Raji (cell line): ENCODE data around the gene ARX.

Source experiments
- POLR2A ChIP-seq: IDR thresholded peaks from 2 replicates; pipeline ENCODE4 v1.6.1; 2011; ENCODE audit warnings: low read depth, low read length, control low read depth; ENCODE audit not compliant: insufficient read depth

ARX gene

GRCh38 chrX:24987731-24988130 is 28.0 kb downstream of the ARX start:
- no peak for TF ChIP-seq POLR2A

DNA sequence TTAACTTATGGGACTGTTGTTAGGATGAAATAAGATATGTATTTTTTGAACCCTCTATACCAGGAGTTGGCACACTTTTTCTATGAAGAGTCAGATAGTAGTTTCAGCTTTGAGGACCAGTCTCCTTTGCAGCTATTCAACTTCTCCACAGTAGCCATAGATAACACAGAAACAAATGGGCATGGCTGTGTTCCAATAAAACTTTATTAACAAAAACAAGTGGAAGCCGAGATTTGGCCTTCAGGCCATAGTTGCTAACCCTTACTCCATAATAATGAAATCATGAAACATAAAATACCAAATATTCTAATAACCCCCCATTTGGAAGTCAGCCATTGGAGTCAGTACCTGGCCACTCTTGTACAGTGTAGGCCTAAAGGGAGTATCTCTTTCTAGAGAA is 30.6 kb downstream of the ARX start:
- TF ChIP-seq POLR2A: no peak

DNA sequence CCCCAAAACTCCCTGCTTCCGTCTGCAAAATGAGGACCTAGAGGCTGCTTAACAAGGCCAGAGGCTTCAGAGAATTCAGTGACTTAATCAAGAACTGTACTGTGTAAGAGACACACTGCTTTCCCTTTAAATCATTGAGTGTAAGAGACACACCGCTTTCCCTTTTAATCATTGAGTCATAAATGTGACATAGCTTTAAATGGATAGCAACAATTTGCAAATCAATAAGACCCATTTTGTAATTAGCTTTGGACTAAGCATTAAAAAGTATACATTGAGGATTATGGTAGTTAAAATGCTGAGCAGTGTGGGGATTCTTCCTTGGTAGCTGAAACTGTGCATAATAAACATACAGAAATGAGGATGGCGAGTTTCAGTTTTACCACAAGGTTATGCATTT is 31.8 kb downstream of the ARX start:
- TF ChIP-seq POLR2A: no peak

GRCh38 chrX:24982306-24982965 is 33.3 kb downstream of the ARX start:
- no peak for TF ChIP-seq POLR2A

DNA sequence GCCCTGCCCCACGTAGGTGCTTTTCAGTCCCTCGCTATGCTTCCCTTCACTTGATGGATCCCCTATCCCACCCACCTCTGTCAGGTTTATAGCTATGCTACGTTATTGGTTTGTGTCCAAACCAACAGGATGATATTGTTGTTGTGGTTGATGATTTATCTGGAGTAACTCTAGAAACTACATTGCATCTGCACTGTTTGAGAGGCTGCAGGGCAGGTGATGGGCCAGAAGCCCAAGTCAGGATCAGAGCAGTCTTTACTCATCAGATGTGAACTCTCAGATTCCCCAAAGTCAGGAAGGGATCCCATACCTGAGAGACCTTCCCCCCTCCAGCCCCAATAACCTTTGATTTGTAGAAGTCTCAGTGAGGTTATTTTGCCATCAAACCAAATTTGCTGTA is 34.7 kb downstream of the ARX start:
- TF ChIP-seq POLR2A: no peak

GRCh38 chrX:24979081-24979480 is 36.7 kb downstream of the ARX start:
- no peak for TF ChIP-seq POLR2A

GRCh38 chrX:24969812-24970211 is 46.0 kb downstream of the ARX start:
- TF ChIP-seq POLR2A: no peak

DNA sequence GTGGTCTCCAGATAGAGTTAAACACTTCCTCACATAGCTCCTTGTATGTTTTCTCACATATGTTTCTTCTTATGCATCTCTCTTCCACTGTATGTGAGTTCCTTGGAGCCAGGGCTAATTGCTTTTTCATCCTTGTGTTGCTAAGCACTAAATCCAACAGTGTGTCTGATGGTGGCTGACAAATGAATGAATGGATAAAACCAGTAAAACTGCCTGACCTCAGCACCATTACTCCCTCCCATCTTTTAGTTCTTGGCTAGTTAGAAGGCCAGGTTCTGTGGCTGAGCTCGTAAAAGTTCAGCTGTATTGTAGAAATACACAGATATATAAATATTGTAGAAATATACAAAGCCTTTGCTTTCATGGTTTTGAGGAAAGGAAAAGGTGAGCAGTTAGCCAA is 50.4 kb downstream of the ARX start:
- TF ChIP-seq POLR2A: no peak

- no peak for TF ChIP-seq POLR2A
These were observed 51.9 kb downstream of the ARX start for GRCh38 chrX:24963823-24964222.

GRCh38 chrX:24961809-24962208 is 54.0 kb downstream of the ARX start:
- TF ChIP-seq POLR2A: no peak

GRCh38 chrX:24956828-24957227 is 58.9 kb downstream of the ARX start:
- no peak for TF ChIP-seq POLR2A

DNA sequence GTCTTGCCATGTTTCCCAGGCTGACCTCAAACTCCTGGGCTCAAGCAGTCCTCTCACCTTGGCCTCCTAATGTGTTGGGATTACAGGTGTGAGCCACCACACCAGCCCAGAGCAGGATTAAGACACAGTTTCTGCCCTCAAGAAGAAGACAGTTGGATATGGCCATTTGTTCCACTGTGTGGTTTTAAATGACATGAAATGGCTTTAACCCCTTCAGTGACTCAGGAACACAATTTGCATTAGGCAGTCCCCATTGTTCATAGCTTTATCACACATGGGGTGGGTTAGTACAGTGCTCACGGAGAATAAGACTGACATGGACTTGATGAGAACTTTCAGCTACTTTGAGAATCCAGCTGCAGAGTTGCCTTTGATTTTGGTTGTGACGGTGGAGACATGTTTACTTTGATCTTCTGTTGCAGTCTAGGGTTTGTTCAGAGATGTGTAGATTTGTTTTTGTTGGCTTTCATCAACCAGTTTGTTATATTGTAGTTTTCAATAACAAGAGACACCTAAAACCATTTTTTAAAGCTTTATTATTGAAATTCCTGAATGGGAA is 60.3 kb downstream of the ARX start:
- TF ChIP-seq POLR2A: no peak

DNA sequence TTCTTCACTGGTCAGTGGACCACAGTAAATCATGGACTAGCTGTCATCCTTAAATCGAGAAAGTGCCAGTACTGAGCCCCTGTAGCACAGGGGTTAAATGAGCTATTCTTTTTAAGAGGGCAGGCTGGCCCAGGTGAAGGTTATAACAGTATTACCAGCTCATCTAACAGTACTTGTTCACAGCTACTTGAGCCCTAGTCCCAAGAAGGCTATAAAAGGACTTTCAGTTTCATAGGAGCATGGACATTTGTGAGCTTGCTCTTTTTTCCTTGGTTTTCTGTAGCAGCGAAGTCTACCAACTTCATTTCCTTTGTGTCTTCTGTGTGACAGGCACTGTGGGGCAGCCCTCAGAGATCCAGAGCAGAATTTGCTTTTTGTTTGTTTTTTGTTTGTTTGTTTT is 61.0 kb downstream of the ARX start:
- TF ChIP-seq POLR2A: no peak
